ENCODE data around the gene ODAD2. TPM values are rescaled to one million over a fixed set of nuclear protein-coding genes. Genes with fewer than 3 reads are reported as not detected.

Gene ODAD2
- total and polyA plus RNA-seq, 2 donors (not counting 1 experiment from before 2014, with no cell fraction given), result not detected

GRCh38 chr10:28008054-28008453, 9.2 kb upstream of the ODAD2 start:
- Mint-ChIP-seq H3K27ac (no peak overlapping the region), H3K4me1 (no peaks in the 10 kb centered on the region), H3K9me3 (ENCODE audit: insufficient read depth) (peaks cover 2% of the 10 kb centered on the region), H3K4me3 (no peak overlapping the region), H3K27me3 (peaks cover 18% of the 10 kb centered on the region)
- Histone ChIP-seq H3K27me3 (replicated peaks in 1 of 4; ENCODE audit: control extremely low read depth in 1 of 4, control insufficient read depth in 3 of 4, insufficient read depth in 4 of 4, low read length in 3 of 4) (no peaks in the 10 kb centered on the region), H3K79me2 (ENCODE audit: control insufficient read depth, insufficient read depth, low read length) (no peaks in the 10 kb centered on the region), H3K36me3 (replicated peaks in 1 of 2; ENCODE audit: control extremely low read depth in 1 of 2, control insufficient read depth in 1 of 2, extremely low read depth in 1 of 2, insufficient read depth in 2 of 2, low read length in 1 of 2) (no peaks in the 10 kb centered on the region), H2AFZ (ENCODE audit: insufficient read depth, low read depth, low read length, poor library complexity, severe bottlenecking) (no peak overlapping the region), H3K4me3 (ENCODE audit: control extremely low read depth in 1 of 5, extremely low read depth in 1 of 5, insufficient read depth in 1 of 5, low read depth in 2 of 5, low read length in 4 of 5) (no peak overlapping the region), H3K27ac (ENCODE audit: low read length in 2 of 2) (no peak overlapping the region), H3K9ac (ENCODE audit: low read length) (no peak overlapping the region), H4K20me1 (ENCODE audit: control insufficient read depth, insufficient read depth, low read length, poor library complexity, severe bottlenecking) (no peaks in the 10 kb centered on the region), H3K4me2 (replicated peaks; ENCODE audit: low read depth, low read length, poor library complexity, severe bottlenecking) (no peak overlapping the region), H3K4me1 (ENCODE audit: control insufficient read depth in 2 of 2, insufficient read depth in 2 of 2, low read length in 2 of 2) (no peaks in the 10 kb centered on the region), H3K9me3 (ENCODE audit: control extremely low read depth in 1 of 3, control insufficient read depth in 2 of 3, insufficient read depth in 1 of 3, low read length in 2 of 3) (no peaks in the 10 kb centered on the region)
- 33% methylated on average over 1 of the region's 3 CpGs for WGBS (ENCODE audit: insufficient coverage)
- no peak for DNase-seq
- TF ChIP-seq CTCF (IDR thresholded peaks at IDR 0.05) (no peak), EZH2 (IDR thresholded peaks at IDR 0.05; ENCODE audit: borderline replicate concordance, insufficient read depth, low read depth, low read length, poor library complexity, severe bottlenecking) (no peak)
- ATAC-seq (ENCODE audit: low read depth), result no peak
- CTCF ChIA-PET, result no interaction called here
- intact Hi-C loops (cut with micrococcal nuclease), result no loop called here
- POLR2A ChIA-PET, result no interaction called here

- TF ChIP-seq CTCF (IDR thresholded peaks at IDR 0.05) (no peak), EZH2 (IDR thresholded peaks at IDR 0.05; ENCODE audit: borderline replicate concordance, insufficient read depth, low read depth, low read length, poor library complexity, severe bottlenecking) (no peak)
- ChIA-PET POLR2A (no interaction called here), CTCF (no interaction called here)
- no peak overlapping the region for H2AFZ ChIP-seq (ENCODE audit: insufficient read depth, low read depth, low read length, poor library complexity, severe bottlenecking)
- no peaks in the 10 kb centered on the region for H4K20me1 ChIP-seq (ENCODE audit: control insufficient read depth, insufficient read depth, low read length, poor library complexity, severe bottlenecking)
- Mint-ChIP-seq H3K4me3 (no peak overlapping the region), H3K4me1 (peaks cover 14% of the 10 kb centered on the region), H3K27ac (no peak overlapping the region), H3K27me3 (peaks cover 44% of the 10 kb centered on the region), H3K9me3 (ENCODE audit: insufficient read depth) (peaks cover 2% of the 10 kb centered on the region)
- H3K9ac ChIP-seq (ENCODE audit: low read length), result no peak overlapping the region
- WGBS (ENCODE audit: insufficient coverage), result 94% methylated on average over 6 of the region's 7 CpGs
- H3K27ac ChIP-seq (ENCODE audit: low read length in 2 of 2), result no peak overlapping the region
- intact Hi-C loops (cut with micrococcal nuclease), result no loop called here
- no peak overlapping the region for H3K4me2 ChIP-seq (replicated peaks; ENCODE audit: low read depth, low read length, poor library complexity, severe bottlenecking)
- ATAC-seq (ENCODE audit: low read depth) (no peak), DNase-seq (no peak)
- peaks cover 0 to 23% (median 6%) of the 10 kb centered on the region in 4 experiments for H3K27me3 ChIP-seq (replicated peaks in 1 of 4; ENCODE audit: control extremely low read depth in 1 of 4, control insufficient read depth in 3 of 4, insufficient read depth in 4 of 4, low read length in 3 of 4)
- no peaks in the 10 kb centered on the region for H3K9me3 ChIP-seq (ENCODE audit: control extremely low read depth in 1 of 3, control insufficient read depth in 2 of 3, insufficient read depth in 1 of 3, low read length in 2 of 3)
- H3K36me3 ChIP-seq (replicated peaks in 1 of 2; ENCODE audit: control extremely low read depth in 1 of 2, control insufficient read depth in 1 of 2, extremely low read depth in 1 of 2, insufficient read depth in 2 of 2, low read length in 1 of 2), result no peaks in the 10 kb centered on the region
- H3K4me3 ChIP-seq (ENCODE audit: control extremely low read depth in 1 of 5, extremely low read depth in 1 of 5, insufficient read depth in 1 of 5, low read depth in 2 of 5, low read length in 4 of 5), result no peak overlapping the region
- H3K79me2 ChIP-seq (ENCODE audit: control insufficient read depth, insufficient read depth, low read length), result no peaks in the 10 kb centered on the region
- peaks cover 11 to 12% of the 10 kb centered on the region in 2 donors for H3K4me1 ChIP-seq (ENCODE audit: control insufficient read depth in 2 of 2, insufficient read depth in 2 of 2, low read length in 2 of 2)
Measured at GRCh38 chr10:28001353-28001752, 2.5 kb upstream of the ODAD2 start.

Measured in B cell (primary cell).